ENCODE data around the gene MUS81. TPM values are rescaled to one million over a fixed set of nuclear protein-coding genes. Genes with fewer than 3 reads are reported as not detected.
A peak's percentile ranks its signal among the peaks of the same experiment; 100 is the strongest.

The MUS81 gene
- total and polyA plus RNA-seq, 2 of the 13 experiments (the other 11 are each of a cell fraction or from before 2014, with no cell fraction given): 25.6 to 30.2 TPM

- TF ChIP-seq PREB (CRISPR knock-in tag; IDR thresholded peaks at IDR 0.05): no peak
- TF ChIP-seq HDAC2 (CRISPR knock-in tag; IDR thresholded peaks at IDR 0.05): peak; percentile 45; the same call in 1 of the 2 replicates
- no peak for TF ChIP-seq CENPX (CRISPR knock-in tag; IDR thresholded peaks at IDR 0.05)
- TF ChIP-seq ZMAT3 (CRISPR knock-in tag; conservative IDR thresholded peaks at IDR 0.05): no peak
- TF ChIP-seq ARID4A (CRISPR knock-in tag; IDR thresholded peaks at IDR 0.05; ENCODE audit: borderline replicate concordance): no peak; the same call in 1 of the 2 replicates
- TF ChIP-seq JUN (CRISPR knock-in tag; IDR thresholded peaks at IDR 0.05): no peak
- no peak for TF ChIP-seq SP5 (CRISPR knock-in tag; IDR thresholded peaks at IDR 0.05; ENCODE audit: borderline replicate concordance, low read depth)
- no peak for TF ChIP-seq EED (CRISPR knock-in tag; IDR thresholded peaks at IDR 0.05)
- 0 out of 2 replicates have a peak, but pooled peaks have one; percentile 24 for TF ChIP-seq ZBTB20 (CRISPR knock-in tag; IDR thresholded peaks at IDR 0.05; ENCODE audit: borderline replicate concordance, low read depth)
- TF ChIP-seq ZMYM2 (CRISPR knock-in tag; IDR thresholded peaks at IDR 0.05): 0 out of 2 replicates have a peak, but pooled peaks have one; percentile 38
- TF ChIP-seq RELA (CRISPR knock-in tag; IDR thresholded peaks at IDR 0.05): no peak
- no peak for TF ChIP-seq ZNF256 (CRISPR knock-in tag; conservative IDR thresholded peaks at IDR 0.05)
- TF ChIP-seq MEF2D (CRISPR knock-in tag; IDR thresholded peaks at IDR 0.05): peak; percentile 71
- TF ChIP-seq ZNF550 (CRISPR knock-in tag; IDR thresholded peaks at IDR 0.05; ENCODE audit: borderline replicate concordance): peak; percentile 35; the same call in 1 of the 2 replicates
- TF ChIP-seq NCOA5 (CRISPR knock-in tag; IDR thresholded peaks at IDR 0.05): 0 out of 2 replicates have a peak, but pooled peaks have one; percentile 54
- no peak; the same call in 1 of the 2 replicates for TF ChIP-seq NRL (CRISPR knock-in tag; IDR thresholded peaks at IDR 0.05; ENCODE audit: borderline replicate concordance)
- TF ChIP-seq NR0B2 (CRISPR knock-in tag; IDR thresholded peaks at IDR 0.05): no peak
- TF ChIP-seq POLR2G (IDR thresholded peaks at IDR 0.05; ENCODE audit: low read depth, low read length): peak; percentile 76
- TF ChIP-seq ZNF83 (CRISPR knock-in tag; IDR thresholded peaks at IDR 0.05; ENCODE audit: borderline replicate concordance): no peak
- TF ChIP-seq CREM (IDR thresholded peaks at IDR 0.05): peak; percentile 34; the same call in 1 of the 2 replicates
- TF ChIP-seq CREM (CRISPR knock-in tag; IDR thresholded peaks at IDR 0.05): no peak
- peak; percentile 82 for TF ChIP-seq RBM22 (optimal IDR thresholded peaks at IDR 0.05; ENCODE audit: low read length)
- TF ChIP-seq JARID2 (CRISPR knock-in tag; IDR thresholded peaks at IDR 0.05; ENCODE audit: insufficient replicate concordance): no peak
- no peak for TF ChIP-seq MIER3 (CRISPR knock-in tag; IDR thresholded peaks at IDR 0.05; ENCODE audit: borderline replicate concordance)
- no peak for TF ChIP-seq REL (CRISPR knock-in tag; conservative IDR thresholded peaks at IDR 0.05)
These were observed 31.2 kb downstream of the MUS81 start (continued) for GRCh38 chr11:65891219-65892136.

Data from HepG2 (cell line).